T follicular helper cell (primary cell): ENCODE measurements around the gene MPIG6B.

Experiments used
- DNase-seq: peaks from one replicate; pipeline ENCODE4 v3.0.0-alpha.2; 2020; ENCODE audit warnings: low read depth
- total RNA-seq, 2 experiments: gene quantifications; one replicate each; lab custom pipeline; 2026; lab: John Stamatoyannopoulos, UW

MPIG6B gene
- total RNA-seq: 0 reads per million in 2 experiments

GRCh38 chr6:31723245-31723979 lies at the start of gene MPIG6B:
Gene MPIG6B (plus strand): TSS chr6:31723373. CDS start chr6:31723384, 11 bp downstream.
- DNase-seq: no peak

GRCh38 chr6:31676322-31676903 lies 46.8 kb upstream of the MPIG6B start:
- no peak for DNase-seq

GRCh38 chr6:31676904-31677303 lies 46.3 kb upstream of the MPIG6B start:
- no peak for DNase-seq

GRCh38 chr6:31677955-31678354 lies 45.2 kb upstream of the MPIG6B start:
- DNase-seq: no peak

- DNase-seq: peak; percentile 39
These were observed 42.7 kb upstream of the MPIG6B start, which contains the start of gene LY6G5C for GRCh38 chr6:31680226-31681134. Gene LY6G5C (minus strand): TSS chr6:31681067. CDS start chr6:31680373, 694 bp downstream.

GRCh38 chr6:31681135-31681671 lies 42.0 kb upstream of the MPIG6B start:
- peak; percentile 17 for DNase-seq

GRCh38 chr6:31683591-31683990 lies 39.6 kb upstream of the MPIG6B start:
- DNase-seq: no peak

GRCh38 chr6:31686483-31686882 lies 36.7 kb upstream of the MPIG6B start:
- no peak for DNase-seq

GRCh38 chr6:31687321-31687720 lies 35.9 kb upstream of the MPIG6B start:
- DNase-seq: no peak

- no peak for DNase-seq
These were observed 35.1 kb upstream of the MPIG6B start for GRCh38 chr6:31687860-31688693.

GRCh38 chr6:31689249-31690110 lies 33.7 kb upstream of the MPIG6B start:
- DNase-seq: no peak

- DNase-seq: no peak
These were observed 32.7 kb upstream of the MPIG6B start for GRCh38 chr6:31690231-31691077.

- DNase-seq: no peak
These were observed 32.1 kb upstream of the MPIG6B start for GRCh38 chr6:31691078-31691463.

GRCh38 chr6:31691564-31692108 lies 31.5 kb upstream of the MPIG6B start:
- no peak for DNase-seq

- no peak for DNase-seq
These were observed 30.8 kb upstream of the MPIG6B start for GRCh38 chr6:31692353-31692752.

- no peak for DNase-seq
These were observed 30.3 kb upstream of the MPIG6B start for GRCh38 chr6:31692886-31693285.

- no peak for DNase-seq
These were observed 29.6 kb upstream of the MPIG6B start for GRCh38 chr6:31693535-31693934.

- DNase-seq: no peak
These were observed 25.6 kb upstream of the MPIG6B start for GRCh38 chr6:31697555-31697954.
